GM08714 (cell line): ENCODE results near the gene HAND2.

Experiments
- H3K4me3 ChIP-seq: fragments of 200-500 bp; sonication (Bioruptor generic); 2 replicates; pipeline ENCODE4 v1.5.1; 2014; ENCODE audit warnings: mild to moderate bottlenecking, low read length, inconsistent platforms
- ZNF274 ChIP-seq: IDR thresholded peaks from 2 replicates; pipeline ENCODE4 v1.6.1; 2012; ENCODE audit warnings: mild to moderate bottlenecking, low read depth, low read length

HAND2 gene

DNA sequence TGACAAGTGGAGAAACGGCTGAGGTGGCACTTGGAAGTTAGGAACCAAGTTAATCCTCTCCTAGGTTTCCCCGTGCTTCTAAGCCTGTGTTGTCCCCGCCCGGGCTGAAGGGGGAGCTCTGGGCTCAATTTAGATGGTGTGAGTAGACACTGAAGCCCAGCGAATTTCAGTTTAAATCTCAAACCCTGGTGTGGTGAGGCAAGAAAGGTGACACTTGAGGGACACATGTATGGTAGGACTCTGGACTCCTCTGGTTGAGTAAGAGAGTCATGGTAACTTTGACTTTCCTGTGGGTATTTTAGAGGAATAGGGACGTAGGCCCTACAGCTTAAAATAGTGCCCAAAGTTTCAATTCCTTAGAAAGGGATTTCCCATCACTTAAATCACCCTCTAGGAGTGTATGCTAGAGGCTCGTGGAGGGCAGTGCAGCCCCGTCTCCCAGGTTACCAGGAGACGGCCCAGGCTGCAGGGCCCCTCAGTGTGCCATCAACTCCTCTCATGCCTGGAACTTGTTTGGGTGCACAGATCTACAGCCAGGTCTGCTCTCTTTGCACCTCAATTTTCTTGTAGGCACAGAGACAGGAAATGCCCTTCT is 24.0 kb downstream of the HAND2 start:
- TF ChIP-seq ZNF274 = no peak
- H3K4me3 ChIP-seq = no peak overlapping the region; the same call in 1 of the 2 replicates

DNA sequence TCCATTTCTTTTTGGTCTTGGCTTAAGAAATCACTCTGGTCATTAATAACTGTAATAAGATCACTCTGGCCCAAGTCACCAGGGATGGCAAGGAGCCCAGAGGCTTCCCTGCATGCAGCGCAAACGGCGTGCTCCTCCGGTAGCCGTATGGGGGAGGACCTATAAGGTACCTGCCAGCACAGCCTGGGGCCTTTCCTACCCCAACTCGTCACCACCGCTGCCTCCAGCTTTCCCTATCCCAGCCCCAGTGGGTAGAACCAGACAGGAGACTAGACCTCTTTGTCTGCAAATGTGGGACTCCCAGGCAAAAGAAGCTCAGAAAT is 25.9 kb downstream of the HAND2 start:
- no peak overlapping the region for H3K4me3 ChIP-seq
- no peak for TF ChIP-seq ZNF274

DNA sequence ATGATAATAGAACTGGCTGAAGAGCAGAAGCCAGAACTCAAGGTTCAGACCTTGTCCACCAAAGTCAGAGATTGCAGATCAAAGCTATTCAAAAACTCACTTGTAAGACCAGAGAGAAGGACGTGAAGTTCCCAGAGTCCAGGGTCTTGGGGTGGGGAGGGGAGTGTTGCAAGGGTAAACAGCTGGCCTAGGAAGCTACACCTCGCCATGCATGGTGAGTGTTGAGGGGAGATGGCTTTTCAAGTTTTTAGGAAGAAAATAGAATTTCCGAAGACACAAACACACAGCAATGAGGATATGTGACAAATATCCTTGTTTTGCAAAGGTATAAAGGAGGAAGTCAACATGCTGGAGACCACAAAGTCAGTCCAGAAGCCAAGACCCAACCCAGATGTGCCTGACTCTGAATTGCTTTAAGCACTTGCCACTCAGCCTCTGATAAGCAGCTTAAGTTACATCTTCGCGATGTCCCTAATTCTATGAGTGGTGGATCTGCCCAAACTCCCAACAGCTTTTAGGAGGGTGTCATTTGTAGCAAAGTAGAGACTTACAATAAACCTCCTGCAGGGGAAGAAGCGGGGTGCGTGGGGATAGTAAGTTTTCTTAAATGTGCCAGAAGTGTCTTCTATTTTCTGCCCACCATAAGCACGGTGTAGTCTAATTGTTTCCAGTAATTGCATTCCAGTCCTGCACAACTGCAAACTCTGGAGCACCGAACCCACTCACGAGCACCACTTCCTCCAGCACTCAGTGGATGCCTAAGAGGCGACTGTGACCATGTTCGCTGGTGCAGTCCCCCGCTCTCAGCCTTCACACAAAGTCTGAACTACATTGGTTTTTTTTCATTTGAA is 26.5 kb downstream of the HAND2 start:
- TF ChIP-seq ZNF274 = no peak
- H3K4me3 ChIP-seq = no peak overlapping the region

DNA sequence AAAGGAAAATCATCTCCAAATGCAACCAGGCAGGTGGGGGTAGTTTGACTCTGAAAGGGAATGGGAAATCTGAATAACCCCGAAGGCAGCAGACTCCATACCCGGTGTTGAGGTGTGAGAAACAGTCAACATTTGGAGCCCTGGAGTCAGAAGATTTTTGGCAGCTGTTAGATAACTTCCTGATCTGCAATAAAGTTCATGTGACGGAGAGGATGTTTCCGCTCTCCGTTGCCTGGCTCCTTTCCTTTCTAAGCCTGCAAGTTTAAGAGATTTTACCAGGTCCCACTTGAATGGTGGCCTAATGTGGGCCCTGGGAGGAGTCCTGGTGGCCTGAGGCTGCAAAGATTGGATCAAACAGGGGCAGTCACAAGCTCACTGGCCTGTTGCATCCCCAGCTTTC is 27.7 kb downstream of the HAND2 start:
- no peak for TF ChIP-seq ZNF274
- H3K4me3 ChIP-seq = no peak overlapping the region

DNA sequence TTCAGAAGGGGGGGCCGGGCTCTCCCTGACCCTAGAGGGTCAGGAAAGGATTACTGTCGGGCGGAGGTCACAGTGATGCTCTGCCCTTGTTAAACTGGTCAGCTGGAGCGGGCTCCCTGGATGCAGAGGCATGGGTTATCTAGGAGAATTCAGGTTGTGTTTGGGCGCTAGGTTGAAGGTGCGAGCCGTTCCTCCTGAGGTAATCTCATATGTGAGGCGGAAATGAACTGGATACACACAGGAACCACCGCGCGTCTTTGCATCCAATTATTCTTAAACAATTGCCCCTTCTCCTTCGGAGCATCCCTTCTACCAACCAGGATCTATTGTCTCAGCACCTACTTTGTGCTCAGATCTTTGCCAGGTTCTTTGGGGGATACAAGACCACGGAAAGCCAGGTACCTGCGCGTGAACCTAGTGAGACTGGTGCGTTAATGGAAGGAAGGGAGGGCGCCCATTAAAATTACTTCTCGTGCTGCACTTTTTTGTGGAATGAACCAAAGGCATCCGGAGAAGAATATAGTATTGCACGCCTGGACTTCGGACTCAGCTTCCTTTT is 28.4 kb downstream of the HAND2 start:
- H3K4me3 ChIP-seq = no peak overlapping the region

DNA sequence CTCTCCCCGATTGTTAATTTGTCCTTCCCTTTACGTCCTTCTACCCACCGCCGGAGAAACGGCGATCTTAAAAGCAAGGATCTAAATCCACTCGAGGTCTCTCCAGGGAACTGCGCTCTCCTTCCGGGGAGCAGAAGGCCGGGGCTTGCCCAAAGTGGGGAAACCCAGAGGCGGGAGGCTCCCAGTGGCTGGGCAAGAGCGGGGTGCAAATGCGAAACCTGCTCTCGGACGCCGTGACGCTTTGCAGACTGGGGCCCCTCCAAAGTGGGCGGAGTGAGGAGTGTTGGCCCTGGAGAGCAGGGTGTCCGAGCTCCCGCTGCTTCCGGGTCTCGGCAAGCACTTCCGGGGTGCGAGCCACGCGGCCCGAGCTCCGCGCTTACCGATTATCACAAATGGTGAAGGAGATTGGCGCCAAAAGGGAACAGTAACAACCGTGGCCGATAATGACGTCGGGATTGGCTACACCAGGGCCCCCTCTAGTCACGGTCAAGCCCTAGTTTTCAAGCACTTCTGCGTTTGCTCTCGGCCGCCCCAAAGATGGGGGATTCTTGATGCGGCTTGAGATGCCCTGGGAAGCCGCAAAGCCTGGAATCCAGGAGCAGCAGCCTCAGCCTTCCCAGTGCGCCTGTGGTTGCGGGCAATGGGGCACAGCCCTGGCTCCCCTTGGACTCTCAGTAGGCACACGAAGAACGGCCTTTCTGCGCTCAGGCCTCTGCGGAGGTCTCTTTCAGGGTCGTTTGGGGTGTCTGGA is 29.0 kb downstream of the HAND2 start:
- no peak for TF ChIP-seq ZNF274
- peak overlapping the region; percentile 15; the same call in 1 of the 2 replicates for H3K4me3 ChIP-seq

More for the DNA sequence above, 28.4 kb downstream of the HAND2 start:
- TF ChIP-seq ZNF274 = no peak

DNA sequence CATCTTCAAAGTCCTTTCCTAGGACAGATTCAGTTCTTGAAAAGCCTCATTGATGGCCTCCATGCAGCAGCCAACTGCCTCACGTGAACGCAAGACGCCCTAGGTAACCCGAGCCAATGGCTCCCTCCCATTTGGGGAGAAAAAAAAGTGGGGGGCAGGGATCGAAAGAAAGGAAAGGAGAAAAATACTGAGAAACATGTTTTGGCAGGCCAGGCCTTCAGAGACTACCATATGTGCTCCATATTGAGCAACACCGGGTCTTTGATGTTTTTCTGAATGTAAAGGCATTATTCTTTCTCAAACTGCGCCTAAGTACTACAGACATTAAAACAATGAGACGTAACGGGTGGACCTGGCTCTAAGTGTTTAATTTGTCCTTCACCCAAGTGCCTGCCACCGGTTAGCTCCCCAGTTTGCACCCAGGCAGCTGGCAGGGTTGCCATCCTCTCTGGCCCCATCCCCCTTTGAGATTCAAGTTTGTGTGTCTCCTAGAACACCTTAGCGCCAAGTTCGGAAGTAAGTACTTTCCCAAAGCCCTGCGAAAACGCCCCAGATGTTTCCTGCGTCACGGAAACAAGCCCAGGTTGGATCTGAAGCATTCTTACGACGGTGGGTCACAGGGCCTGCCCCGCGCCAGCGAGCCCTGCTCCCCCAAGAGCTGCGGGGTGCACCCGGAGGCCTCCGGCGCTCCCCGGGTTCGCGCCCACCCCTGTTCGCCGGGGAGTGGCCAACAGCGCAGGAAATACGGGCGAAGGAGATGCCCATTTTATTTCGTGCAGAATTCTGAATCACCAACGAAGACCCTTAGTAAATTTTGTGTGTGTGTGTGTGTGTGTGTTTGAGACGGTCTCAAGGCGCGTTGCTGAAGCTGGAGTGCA is 30.1 kb downstream of the HAND2 start:
- H3K4me3 ChIP-seq = no peak overlapping the region
- no peak for TF ChIP-seq ZNF274

DNA sequence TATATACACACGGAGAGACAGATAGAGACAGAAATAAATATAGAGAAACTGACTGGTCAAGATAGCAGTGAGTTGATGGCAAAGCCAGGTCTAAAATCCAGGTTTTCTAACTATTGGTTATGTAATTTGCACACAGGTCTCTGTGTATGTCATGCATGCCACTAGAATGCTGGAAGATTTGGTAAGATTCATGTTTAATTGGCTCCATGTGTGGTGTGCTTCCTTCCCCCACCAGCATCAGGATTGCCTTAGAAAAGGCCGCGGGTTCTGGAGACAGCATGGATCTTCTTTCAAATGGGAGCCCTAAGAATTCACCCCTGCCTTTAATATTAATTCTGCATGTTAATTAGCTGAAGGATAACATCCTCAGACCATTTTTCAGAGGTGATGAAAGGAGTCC is 31.3 kb downstream of the HAND2 start:
- no peak for TF ChIP-seq ZNF274
- no peak overlapping the region for H3K4me3 ChIP-seq

DNA sequence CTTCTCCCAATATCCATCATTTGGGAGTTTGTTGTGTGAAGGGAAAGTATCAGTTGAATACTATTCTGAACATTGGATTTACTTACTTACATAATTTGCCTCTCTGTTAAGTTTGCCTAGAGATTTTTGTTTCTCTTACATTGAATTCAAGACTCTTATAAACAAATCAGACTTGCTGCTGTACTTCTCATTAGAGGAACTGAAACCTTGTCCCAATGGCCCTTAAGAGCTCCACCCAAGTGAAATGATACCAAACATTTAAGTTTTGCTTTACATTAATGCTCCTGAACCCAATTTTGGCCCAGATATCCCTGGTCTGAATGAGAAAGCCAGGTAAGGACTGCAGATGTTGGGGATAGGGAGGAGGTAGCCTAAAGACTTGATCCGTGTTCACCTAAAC is 32.0 kb downstream of the HAND2 start:
- H3K4me3 ChIP-seq = no peak overlapping the region
- TF ChIP-seq ZNF274 = no peak

DNA sequence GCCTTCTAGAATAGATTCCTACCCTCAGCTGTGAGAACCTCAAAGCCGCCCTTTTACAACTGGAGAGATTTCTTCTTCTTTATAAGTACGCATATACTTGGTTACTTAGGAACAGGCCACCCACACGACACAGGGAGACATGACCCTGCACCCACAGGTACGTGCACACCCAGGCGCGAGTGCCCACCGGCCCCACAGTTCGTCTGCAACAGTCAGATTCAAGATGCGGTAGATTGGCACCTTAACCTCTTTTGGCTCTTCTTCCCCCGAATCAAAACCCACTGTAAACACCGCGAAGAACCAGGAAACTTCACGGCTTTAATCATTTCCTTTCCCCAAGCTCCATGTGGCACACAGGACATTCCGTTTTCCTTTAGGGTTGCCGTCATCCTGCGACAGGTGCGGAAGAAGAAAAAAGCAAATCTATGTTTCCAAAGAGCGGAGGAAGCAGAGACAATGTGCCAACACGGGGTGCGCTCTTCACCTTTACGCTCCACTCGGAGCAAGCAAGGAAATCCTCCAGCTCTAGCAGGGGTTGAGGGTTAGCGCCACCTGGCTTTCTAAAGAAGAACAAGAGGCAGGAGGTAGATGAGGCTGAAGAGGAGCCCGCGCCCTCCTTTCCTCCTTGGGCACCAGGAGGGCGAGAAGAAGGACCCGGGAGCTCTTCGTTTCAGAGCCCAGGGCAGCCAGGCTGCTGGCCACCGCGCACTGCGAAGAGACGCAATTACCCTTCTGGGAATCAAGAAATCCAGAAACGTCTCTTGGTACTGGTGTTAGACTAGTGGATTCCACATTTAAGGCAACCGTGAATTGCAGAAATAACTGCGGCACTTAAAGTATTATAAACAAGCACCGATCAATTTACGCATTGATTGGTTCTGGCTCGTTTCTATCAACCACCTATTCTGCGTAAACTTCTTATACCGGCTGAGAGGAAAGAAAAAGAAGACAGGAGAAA is 35.7 kb downstream of the HAND2 start:
- peak overlapping the region; percentile 56; the same call in 1 of the 2 replicates for H3K4me3 ChIP-seq
- TF ChIP-seq ZNF274 = no peak

DNA sequence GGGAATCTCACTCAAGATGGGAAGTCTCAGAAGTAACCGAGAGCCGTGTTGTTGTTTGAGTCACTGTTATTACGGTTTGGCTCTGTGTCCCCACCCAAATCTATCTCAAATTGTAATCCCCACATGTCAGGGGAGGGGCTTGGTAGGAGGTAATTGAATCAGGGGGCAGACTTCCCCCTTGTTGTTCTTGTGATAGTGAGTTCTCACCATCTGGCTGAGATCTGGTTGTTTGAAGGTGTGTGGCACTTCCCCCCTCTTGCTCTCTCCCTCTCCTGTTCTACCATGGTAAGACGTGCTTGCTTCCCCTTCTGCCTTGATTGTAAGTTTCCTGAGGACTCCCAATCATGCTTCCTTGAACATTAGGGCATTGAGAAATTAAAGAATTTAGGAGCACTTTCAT is 37.0 kb downstream of the HAND2 start:
- H3K4me3 ChIP-seq = no peak overlapping the region
- no peak for TF ChIP-seq ZNF274

DNA sequence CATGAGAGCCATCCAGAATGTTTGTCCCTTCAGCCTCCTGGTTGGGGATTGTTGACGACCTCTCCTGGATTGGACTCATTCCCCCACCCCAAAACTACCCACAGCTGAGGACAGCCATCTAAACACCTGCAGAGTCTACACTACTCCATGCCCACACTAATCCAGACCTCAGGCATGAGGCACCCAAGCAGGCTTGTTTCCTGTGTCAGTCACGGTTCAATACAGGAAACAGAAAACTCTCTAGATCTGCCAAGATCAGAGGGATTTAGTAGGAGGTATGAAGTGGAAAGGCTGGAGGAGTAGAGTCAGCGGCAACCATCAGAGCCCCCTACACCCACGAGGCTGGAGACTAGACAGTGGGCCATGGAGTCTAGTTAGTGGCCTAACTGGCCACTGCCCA is 37.7 kb downstream of the HAND2 start:
- H3K4me3 ChIP-seq = no peak overlapping the region
- TF ChIP-seq ZNF274 = no peak
